OCI-LY7 (cell line): Measurements from ENCODE around the gene BMPR2.

Experiments used
- CTCF ChIP-seq: fragments of 200-600 bp; sonication (generic); conservative IDR thresholded peaks from 2 replicates; pipeline ENCODE4 v1.5.1; 2014; ENCODE audit warnings: mild to moderate bottlenecking, antibody characterized with exemption, low read length, moderate library complexity, mixed read lengths
- EZH2phosphoT487 ChIP-seq: fragments of 200-600 bp; sonication (generic); IDR thresholded peaks from 2 replicates; pipeline ENCODE4 v1.6.1; 2018; ENCODE audit warnings: low read depth, borderline replicate concordance, mild to moderate bottlenecking, mixed run types, antibody characterized with exemption, low read length, moderate library complexity, mixed read lengths

- TF ChIP-seq CTCF (no peak), EZH2phosphoT487 (no peak)
These were observed 31.9 kb upstream of the BMPR2 start for GRCh38 chr2:202344178-202344577.
